ENCODE results near the gene PLA1A. TPM values are rescaled to one million over a fixed set of nuclear protein-coding genes. Genes with fewer than 3 reads are reported as not detected.
"Not testable (repeated sequence)": the region's sequence is repeated elsewhere in the genome, so short reads cannot be mapped to it uniquely, and the experiment has no call there.

Gene PLA1A
- total RNA-seq, 1 donor from 2014 or later: 14.8 TPM

DNA sequence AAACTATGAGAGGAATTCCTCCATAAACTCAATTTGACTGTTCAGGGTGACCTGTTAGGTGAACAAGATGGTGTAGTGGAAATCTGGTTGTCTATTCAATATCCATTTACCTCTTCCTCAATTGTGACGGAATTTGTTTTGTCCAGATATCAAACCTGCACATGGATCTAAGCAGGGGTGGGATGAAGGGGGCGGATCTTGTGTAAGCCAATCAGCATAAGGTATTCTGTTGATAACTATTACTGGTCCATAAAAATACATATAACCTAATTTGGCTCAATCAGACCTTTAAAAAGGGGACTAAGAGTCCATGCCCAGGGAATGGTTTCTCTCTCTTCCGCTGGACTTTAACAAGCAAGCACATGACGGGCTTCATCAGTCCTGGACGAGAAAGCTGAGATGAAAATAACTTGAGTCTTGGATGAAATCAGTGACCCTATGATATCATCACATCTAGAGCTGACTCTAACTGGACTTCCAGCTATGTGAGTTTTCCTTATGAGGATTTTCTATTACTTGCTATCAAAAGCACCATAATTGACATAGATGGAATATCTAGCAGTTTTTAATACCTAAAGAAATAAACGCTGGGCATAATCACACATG lies 68.4 kb downstream of the PLA1A start:
- no peak for DNase-seq

DNA sequence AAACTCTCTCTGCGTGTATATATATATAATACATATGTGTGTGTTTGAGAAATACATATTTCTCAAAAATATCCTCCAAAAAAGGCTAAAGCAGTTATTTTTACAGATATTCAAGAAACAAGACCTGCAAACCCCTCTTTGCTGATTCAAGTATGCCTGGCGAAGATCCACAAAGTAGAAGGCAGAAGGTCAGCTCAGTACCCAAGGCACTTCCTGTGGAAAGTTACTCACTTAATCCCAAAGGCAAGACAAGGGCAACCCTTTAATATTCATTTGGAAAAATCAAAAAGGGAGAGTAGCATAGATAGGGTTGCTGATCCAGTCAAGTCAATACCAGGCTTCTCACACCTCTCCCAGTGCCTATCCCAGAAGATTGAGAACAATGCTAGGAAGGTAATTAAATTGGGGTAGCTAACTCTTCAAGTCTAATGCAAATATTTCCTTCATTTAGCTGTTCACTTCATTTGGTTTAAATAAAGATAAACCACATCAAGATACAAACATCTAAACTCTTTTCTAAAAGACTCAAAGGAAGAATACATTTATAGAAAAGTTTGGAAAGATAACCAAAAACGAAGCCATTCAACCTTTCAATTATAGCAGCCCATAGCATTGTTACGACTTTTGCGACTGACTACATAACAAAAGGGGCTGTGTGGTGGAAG lies 72.4 kb downstream of the PLA1A start:
- peak; percentile 55 for DNase-seq

- DNase-seq: no peak
These were observed 75.1 kb downstream of the PLA1A start for GRCh38 chr3:119672776-119673175.

GRCh38 chr3:119673875-119674274 lies 76.2 kb downstream of the PLA1A start:
- DNase-seq: no peak

DNA sequence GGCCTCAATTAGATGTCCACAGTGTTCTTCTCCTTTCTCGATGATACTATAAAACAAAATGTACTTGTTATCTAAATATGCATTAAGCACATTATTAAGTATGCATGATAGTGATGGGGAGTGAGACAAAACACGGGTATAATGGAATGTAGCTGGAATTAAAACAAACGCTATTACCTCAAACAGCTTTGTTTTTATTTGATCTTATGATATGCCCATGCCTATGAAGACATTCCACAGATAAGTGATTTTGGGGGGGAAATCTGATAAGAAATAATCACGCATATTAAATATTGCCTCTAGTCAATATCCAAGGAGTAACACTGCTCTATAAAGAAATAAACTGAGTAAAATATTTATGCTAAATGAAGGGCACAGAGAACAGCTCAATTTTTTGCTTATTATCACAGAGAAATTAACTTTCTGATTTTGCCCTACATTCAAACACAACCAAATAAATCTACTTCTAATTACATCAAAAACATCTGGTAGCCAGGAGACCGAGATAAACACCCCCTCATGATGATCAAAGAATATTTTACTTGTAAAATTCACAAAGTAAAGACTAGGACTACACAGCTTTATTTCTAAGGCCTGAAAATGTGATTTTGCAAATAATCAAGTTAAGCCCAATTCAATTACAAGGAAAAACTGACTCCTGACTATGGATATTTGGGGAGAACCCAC lies 77.6 kb downstream of the PLA1A start:
- DNase-seq: no peak

DNA sequence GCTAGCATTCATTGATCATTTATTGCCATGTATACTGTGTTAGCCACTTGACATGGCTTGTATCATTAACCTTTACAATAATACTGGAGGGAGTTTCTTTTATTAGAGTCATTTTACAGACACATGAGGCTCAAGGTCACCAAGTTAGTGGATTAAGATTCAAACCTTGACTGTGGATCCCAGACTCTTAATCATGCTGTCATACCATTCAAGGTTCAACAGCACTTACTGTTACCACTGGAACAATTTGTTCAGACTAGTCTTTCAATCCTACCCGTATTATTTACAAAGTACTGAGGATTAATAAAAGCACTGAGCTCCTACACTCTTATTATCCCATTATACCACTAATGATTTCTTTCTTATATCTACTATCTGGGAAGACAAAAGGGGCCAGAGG lies 78.3 kb downstream of the PLA1A start:
- DNase-seq: no peak

DNA sequence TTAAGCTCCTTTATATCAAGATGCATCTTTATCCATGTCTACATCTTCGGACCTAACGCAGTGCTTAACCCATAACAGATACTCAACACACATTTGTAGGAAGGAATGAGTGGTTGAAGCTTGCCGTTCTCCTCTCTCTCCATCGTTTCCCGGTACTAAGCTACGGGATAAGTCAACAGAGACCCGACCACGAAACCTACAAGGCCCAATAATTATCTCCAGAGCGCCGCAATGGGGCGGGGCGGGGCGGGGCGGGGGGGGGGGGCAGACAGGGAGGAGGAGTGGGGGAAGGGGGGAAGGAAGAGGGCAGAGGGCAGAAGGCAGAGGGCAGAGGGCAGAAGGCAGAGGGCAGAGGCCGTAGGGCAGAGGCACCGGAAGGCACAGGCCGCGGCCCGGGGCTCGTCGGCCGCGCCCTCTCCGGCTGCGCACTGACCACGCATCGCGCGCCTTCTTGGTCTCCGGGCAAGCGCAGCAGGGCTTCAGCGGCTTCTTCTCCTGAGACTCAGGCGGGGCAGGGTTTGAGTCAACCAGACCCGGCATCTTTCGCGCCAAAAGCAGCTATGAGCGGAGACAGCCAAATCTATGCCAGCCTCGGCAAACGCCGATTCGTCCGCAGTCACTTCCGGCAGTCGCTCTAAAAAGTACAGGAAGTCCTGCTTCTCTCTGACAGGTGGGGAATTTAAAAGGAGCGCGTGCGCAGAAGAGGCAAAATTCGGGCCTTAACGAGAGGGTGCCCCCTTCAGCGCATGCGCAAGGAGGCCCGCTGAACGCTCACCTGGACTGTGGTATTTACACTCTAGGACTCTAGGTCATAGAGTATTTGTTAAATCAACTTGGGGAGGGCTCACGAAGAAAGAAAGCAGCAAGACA lies 79.3 kb downstream of the PLA1A start, which contains the start of gene COX17:
Gene COX17, minus strand, starts transcription at position 636 of the 870 bp plus-strand sequence. Its CDS starts 96 bp downstream, at position 540.
- DNase-seq: peak; percentile 95

GRCh38 chr3:119677641-119677934 lies 79.9 kb downstream of the PLA1A start:
- no peak for DNase-seq

DNA sequence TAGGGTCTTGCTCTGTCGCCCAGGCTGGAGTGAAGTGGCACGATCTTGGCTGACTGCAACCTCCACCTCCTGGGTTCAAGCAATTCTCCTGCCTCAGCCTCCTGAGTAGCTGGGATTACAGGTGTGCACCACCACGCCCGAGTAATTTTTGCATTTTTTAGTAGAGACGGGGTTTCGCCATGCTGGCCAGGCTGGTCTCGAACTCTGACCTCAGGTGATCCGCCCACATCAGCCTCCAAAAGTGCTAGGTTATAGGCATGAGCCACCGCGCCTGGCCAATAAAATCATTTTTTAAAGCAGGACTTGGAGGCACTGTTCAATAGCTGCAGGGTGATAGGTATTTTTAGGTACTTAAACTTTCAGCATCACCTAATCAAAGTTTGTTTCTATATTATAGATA lies 80.5 kb downstream of the PLA1A start:
- not testable (repeated sequence) for DNase-seq

Other genes starting within 250 kb of the PLA1A start
- 29.8 and 41.4 TPM in 2 replicates for gene TMEM39A, start 134.3 kb upstream of the PLA1A start, total RNA-seq
- 20.2 and 27.9 TPM in 2 replicates for gene POGLUT1, start 128.9 kb upstream of the PLA1A start, total RNA-seq
- 35.3 and 38.8 TPM in 2 replicates for gene TIMMDC1, start 99.3 kb upstream of the PLA1A start, total RNA-seq
- 0.14 and 0.17 TPM in 2 replicates for gene CD80, start 38.3 kb upstream of the PLA1A start, total RNA-seq
- 11.9 and 15.3 TPM in 2 replicates for gene ADPRH, start 18.4 kb upstream of the PLA1A start, total RNA-seq
- gene POPDC2, start 62.7 kb downstream of the PLA1A start, total RNA-seq: 0.33 and 1.7 TPM in 2 replicates
- 18.9 TPM in 2 replicates for gene COX17, start 79.5 kb downstream of the PLA1A start, total RNA-seq
- gene CFAP91, start 105.1 kb downstream of the PLA1A start, total RNA-seq: 0.14 and 0.34 TPM in 2 replicates
- gene NR1I2, start 184.2 kb downstream of the PLA1A start, total RNA-seq: under 0.01 TPM in 1 of 2 replicates, not detected in the other